ENCODE data around the gene ADAMTS16.

DNA sequence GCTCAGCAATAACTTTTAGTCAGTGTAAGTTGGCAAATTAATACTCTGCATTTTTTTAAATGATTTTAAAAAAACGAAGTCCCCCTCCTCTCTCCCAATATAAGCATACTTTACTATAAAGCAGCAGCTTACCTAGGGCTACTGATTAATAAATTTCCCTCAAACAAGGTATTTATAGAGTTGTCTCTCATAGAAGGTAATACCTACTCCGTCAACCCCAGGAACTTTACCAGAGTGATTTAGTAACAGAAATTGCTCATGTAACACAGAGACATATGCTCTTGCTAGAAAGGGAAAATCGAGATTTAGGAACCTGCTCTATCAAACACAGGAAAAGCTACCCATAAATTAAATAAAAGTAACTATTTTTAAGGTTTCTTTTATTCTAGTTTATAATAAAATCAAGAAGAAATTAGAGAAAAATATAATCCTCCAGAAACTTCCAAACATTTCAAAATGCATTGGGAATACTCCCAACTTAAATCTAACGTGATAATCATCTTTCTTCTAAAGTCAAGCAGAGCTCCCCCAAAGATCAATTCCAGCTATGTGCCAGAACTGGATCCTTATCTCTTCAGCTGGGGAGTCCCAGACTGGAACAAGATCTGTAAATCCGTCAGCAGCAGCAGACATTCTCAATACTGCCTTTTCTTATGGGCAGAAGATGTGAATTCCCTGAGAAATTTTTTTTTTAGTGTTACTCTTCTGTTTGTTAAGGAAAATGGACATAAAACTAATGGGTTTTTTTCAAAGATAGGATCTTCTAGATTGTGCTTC lies 69.6 kb downstream of the ADAMTS16 start:
- no peak for TF ChIP-seq POLR2AphosphoS5 (IDR thresholded peaks at IDR 0.05; ENCODE audit: low read depth)
- TF ChIP-seq, protein P1, sequence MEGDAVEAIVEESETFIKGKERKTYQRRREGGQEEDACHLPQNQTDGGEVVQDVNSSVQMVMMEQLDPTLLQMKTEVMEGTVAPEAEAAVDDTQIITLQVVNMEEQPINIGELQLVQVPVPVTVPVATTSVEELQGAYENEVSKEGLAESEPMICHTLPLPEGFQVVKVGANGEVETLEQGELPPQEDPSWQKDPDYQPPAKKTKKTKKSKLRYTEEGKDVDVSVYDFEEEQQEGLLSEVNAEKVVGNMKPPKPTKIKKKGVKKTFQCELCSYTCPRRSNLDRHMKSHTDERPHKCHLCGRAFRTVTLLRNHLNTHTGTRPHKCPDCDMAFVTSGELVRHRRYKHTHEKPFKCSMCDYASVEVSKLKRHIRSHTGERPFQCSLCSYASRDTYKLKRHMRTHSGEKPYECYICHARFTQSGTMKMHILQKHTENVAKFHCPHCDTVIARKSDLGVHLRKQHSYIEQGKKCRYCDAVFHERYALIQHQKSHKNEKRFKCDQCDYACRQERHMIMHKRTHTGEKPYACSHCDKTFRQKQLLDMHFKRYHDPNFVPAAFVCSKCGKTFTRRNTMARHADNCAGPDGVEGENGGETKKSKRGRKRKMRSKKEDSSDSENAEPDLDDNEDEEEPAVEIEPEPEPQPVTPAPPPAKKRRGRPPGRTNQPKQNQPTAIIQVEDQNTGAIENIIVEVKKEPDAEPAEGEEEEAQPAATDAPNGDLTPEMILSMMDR (conservative IDR thresholded peaks at IDR 0.05; ENCODE audit: low read depth in 2 of 2): no peak
- no peak for TF ChIP-seq EZH2phosphoT487 (IDR thresholded peaks at IDR 0.05; ENCODE audit: unreplicated experiment)
- no peak for TF ChIP-seq EZH2 (IDR thresholded peaks at IDR 0.05; ENCODE audit: low read depth, unreplicated experiment)
- TF ChIP-seq, protein P2, sequence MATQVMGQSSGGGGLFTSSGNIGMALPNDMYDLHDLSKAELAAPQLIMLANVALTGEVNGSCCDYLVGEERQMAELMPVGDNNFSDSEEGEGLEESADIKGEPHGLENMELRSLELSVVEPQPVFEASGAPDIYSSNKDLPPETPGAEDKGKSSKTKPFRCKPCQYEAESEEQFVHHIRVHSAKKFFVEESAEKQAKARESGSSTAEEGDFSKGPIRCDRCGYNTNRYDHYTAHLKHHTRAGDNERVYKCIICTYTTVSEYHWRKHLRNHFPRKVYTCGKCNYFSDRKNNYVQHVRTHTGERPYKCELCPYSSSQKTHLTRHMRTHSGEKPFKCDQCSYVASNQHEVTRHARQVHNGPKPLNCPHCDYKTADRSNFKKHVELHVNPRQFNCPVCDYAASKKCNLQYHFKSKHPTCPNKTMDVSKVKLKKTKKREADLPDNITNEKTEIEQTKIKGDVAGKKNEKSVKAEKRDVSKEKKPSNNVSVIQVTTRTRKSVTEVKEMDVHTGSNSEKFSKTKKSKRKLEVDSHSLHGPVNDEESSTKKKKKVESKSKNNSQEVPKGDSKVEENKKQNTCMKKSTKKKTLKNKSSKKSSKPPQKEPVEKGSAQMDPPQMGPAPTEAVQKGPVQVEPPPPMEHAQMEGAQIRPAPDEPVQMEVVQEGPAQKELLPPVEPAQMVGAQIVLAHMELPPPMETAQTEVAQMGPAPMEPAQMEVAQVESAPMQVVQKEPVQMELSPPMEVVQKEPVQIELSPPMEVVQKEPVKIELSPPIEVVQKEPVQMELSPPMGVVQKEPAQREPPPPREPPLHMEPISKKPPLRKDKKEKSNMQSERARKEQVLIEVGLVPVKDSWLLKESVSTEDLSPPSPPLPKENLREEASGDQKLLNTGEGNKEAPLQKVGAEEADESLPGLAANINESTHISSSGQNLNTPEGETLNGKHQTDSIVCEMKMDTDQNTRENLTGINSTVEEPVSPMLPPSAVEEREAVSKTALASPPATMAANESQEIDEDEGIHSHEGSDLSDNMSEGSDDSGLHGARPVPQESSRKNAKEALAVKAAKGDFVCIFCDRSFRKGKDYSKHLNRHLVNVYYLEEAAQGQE (IDR thresholded peaks at IDR 0.05; ENCODE audit: unreplicated experiment): no peak
- TF ChIP-seq CREB1 (CRISPR knock-in tag; IDR thresholded peaks at IDR 0.05; ENCODE audit: low read depth): no peak
- TF ChIP-seq NANOG (IDR thresholded peaks at IDR 0.05; ENCODE audit: borderline replicate concordance): no peak
- no peak for TF ChIP-seq STAT1 (IDR thresholded peaks at IDR 0.05; ENCODE audit: unreplicated experiment)
- no peak for TF ChIP-seq JUNB (IDR thresholded peaks at IDR 0.05; ENCODE audit: unreplicated experiment)
- TF ChIP-seq, protein P3, sequence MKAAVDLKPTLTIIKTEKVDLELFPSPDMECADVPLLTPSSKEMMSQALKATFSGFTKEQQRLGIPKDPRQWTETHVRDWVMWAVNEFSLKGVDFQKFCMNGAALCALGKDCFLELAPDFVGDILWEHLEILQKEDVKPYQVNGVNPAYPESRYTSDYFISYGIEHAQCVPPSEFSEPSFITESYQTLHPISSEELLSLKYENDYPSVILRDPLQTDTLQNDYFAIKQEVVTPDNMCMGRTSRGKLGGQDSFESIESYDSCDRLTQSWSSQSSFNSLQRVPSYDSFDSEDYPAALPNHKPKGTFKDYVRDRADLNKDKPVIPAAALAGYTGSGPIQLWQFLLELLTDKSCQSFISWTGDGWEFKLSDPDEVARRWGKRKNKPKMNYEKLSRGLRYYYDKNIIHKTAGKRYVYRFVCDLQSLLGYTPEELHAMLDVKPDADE (IDR thresholded peaks at IDR 0.05): no peak
